Measurements from ENCODE around the gene ISCU. TPM values are rescaled to one million over a fixed set of nuclear protein-coding genes. Genes with fewer than 3 reads are reported as not detected.

The ISCU gene
- total and polyA plus RNA-seq, 4 donors, result 86.2 to 132 (median 94.3) TPM

- Histone ChIP-seq H3K4me1 (ENCODE audit: control insufficient read depth in 5 of 5, insufficient read depth in 5 of 5, low read length in 5 of 5) (no peaks in the 10 kb centered on the region), H3K9ac (ENCODE audit: insufficient read depth in 1 of 2, low read length in 2 of 2) (no peak overlapping the region), H3K9me3 (ENCODE audit: control insufficient read depth in 4 of 4, insufficient read depth in 3 of 4, low read length in 3 of 4) (no peaks in the 10 kb centered on the region), H3K4me3 (no peak overlapping the region), H3K27ac (ENCODE audit: low read depth in 1 of 2, low read length in 1 of 2) (no peak overlapping the region), H3K27me3 (ENCODE audit: control insufficient read depth in 3 of 3, insufficient read depth in 3 of 3, low read length in 2 of 3) (no peaks in the 10 kb centered on the region), H3K36me3 (ENCODE audit: control insufficient read depth in 4 of 4, insufficient read depth in 4 of 4, low read length in 4 of 4) (peaks cover 46 to 57% (median 53%) of the 10 kb centered on the region in 4 donors)
- WGBS, 2 donors, result 81 to 94% methylated on average over 9 of the region's 9 CpGs
- ATAC-seq (ENCODE audit: insufficient read depth, low FRiP score) (no peak), DNase-seq (no peak)
- TF ChIP-seq, protein P1, sequence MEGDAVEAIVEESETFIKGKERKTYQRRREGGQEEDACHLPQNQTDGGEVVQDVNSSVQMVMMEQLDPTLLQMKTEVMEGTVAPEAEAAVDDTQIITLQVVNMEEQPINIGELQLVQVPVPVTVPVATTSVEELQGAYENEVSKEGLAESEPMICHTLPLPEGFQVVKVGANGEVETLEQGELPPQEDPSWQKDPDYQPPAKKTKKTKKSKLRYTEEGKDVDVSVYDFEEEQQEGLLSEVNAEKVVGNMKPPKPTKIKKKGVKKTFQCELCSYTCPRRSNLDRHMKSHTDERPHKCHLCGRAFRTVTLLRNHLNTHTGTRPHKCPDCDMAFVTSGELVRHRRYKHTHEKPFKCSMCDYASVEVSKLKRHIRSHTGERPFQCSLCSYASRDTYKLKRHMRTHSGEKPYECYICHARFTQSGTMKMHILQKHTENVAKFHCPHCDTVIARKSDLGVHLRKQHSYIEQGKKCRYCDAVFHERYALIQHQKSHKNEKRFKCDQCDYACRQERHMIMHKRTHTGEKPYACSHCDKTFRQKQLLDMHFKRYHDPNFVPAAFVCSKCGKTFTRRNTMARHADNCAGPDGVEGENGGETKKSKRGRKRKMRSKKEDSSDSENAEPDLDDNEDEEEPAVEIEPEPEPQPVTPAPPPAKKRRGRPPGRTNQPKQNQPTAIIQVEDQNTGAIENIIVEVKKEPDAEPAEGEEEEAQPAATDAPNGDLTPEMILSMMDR (IDR thresholded peaks at IDR 0.05; ENCODE audit: control extremely low read depth, extremely low read depth), result no peak
Observed at GRCh38 chr12:108530161-108530560, 32.2 kb upstream of the ISCU start.

DNA sequence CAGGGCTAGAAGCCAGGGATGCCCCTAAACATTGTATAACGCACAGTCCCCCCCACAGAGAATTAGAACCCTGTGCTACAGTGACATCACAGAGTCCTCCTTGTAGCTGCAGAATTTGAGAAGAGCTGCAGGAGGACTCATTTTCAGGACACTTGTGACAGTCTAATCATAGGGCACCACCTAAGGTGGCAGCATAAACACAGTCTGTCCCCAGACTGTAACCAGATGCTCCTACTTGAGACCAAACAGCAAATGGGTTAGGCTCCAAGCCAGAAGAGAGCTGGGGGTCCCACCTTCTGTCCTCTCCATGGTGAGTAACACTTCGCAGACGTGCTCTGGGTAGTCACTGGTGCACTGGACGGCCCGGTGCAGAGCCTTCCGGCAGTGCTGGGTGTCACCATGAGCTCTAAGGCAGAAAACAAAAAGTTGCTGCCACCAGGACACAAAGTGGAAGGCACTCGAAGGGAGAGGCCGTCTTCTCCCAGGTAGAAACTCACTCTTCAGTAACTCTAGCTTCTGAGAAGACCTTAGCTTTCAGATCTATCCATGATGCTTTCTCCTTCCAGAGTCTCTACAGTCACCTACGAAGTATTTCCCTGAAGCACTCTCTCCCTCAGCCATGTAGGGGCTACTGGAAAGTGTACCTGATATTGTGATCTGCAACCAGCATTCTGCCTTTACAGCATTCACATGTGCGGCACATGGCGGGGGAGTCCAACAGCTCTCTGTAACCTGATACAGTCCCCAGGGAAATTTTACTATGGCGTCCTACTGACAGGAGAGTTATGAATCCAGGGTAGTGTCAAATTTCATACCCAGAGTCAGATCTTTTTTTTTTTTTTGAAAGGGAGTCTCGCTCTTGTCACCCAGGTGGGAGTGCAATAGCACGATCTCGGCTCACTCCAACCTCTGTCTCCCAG lies 30.2 kb upstream of the ISCU start:
- Histone ChIP-seq H3K4me1 (ENCODE audit: control insufficient read depth in 5 of 5, insufficient read depth in 5 of 5, low read length in 5 of 5) (no peaks in the 10 kb centered on the region), H3K4me3 (no peak overlapping the region), H3K36me3 (ENCODE audit: control insufficient read depth in 4 of 4, insufficient read depth in 4 of 4, low read length in 4 of 4) (peaks cover 41 to 63% (median 53%) of the 10 kb centered on the region in 4 donors), H3K9me3 (ENCODE audit: control insufficient read depth in 4 of 4, insufficient read depth in 3 of 4, low read length in 3 of 4) (no peaks in the 10 kb centered on the region), H3K27me3 (ENCODE audit: control insufficient read depth in 3 of 3, insufficient read depth in 3 of 3, low read length in 2 of 3) (no peaks in the 10 kb centered on the region), H3K27ac (ENCODE audit: low read depth in 1 of 2, low read length in 1 of 2) (no peak overlapping the region), H3K9ac (ENCODE audit: insufficient read depth in 1 of 2, low read length in 2 of 2) (no peak overlapping the region)
- 96 to 97% methylated on average over 15 of the region's 15 CpGs for WGBS, 2 donors
- no peak for DNase-seq
- TF ChIP-seq, protein P1 (IDR thresholded peaks at IDR 0.05; ENCODE audit: control extremely low read depth, extremely low read depth), result no peak
- ATAC-seq (ENCODE audit: insufficient read depth, low FRiP score), result no peak

- ATAC-seq (ENCODE audit: insufficient read depth, low FRiP score), result no peak
- H3K9me3 ChIP-seq (ENCODE audit: control insufficient read depth in 4 of 4, insufficient read depth in 3 of 4, low read length in 3 of 4), result no peaks in the 10 kb centered on the region
- TF ChIP-seq, protein P1 (IDR thresholded peaks at IDR 0.05; ENCODE audit: control extremely low read depth, extremely low read depth), result no peak
- peaks cover 0 to 8% (median 0%) of the 10 kb centered on the region in 5 donors for H3K4me1 ChIP-seq (ENCODE audit: control insufficient read depth in 5 of 5, insufficient read depth in 5 of 5, low read length in 5 of 5)
- no peak overlapping the region for H3K27ac ChIP-seq (ENCODE audit: low read depth in 1 of 2, low read length in 1 of 2)
- WGBS, 2 donors, result 71% methylated on average over 6 of the region's 6 CpGs
- H3K27me3 ChIP-seq (ENCODE audit: control insufficient read depth in 3 of 3, insufficient read depth in 3 of 3, low read length in 2 of 3), result no peaks in the 10 kb centered on the region
- H3K36me3 ChIP-seq (ENCODE audit: control insufficient read depth in 4 of 4, insufficient read depth in 4 of 4, low read length in 4 of 4), result peaks cover 21 to 35% (median 28%) of the 10 kb centered on the region in 4 donors
- no peak overlapping the region for H3K9ac ChIP-seq (ENCODE audit: insufficient read depth in 1 of 2, low read length in 2 of 2)
- DNase-seq, result peak in 2 of 3 donors; percentile 73 to 74
- no peak overlapping the region for H3K4me3 ChIP-seq
Observed at GRCh38 chr12:108538146-108538545, 24.2 kb upstream of the ISCU start.

All from lung (tissue), 12 donors.